NCI-H1436 treated with DMSO at 0.1 percent for 48 hours (cell line): Measurements from ENCODE around the gene RPS6KA1.
"Not testable (repeated sequence)": the region's sequence is repeated elsewhere in the genome, so short reads cannot be mapped to it uniquely, and the experiment has no call there.

Source experiments
- DNase-seq: peaks from one replicate; lab custom pipeline; 2025; lab: John Stamatoyannopoulos, UW

RPS6KA1 gene

DNA sequence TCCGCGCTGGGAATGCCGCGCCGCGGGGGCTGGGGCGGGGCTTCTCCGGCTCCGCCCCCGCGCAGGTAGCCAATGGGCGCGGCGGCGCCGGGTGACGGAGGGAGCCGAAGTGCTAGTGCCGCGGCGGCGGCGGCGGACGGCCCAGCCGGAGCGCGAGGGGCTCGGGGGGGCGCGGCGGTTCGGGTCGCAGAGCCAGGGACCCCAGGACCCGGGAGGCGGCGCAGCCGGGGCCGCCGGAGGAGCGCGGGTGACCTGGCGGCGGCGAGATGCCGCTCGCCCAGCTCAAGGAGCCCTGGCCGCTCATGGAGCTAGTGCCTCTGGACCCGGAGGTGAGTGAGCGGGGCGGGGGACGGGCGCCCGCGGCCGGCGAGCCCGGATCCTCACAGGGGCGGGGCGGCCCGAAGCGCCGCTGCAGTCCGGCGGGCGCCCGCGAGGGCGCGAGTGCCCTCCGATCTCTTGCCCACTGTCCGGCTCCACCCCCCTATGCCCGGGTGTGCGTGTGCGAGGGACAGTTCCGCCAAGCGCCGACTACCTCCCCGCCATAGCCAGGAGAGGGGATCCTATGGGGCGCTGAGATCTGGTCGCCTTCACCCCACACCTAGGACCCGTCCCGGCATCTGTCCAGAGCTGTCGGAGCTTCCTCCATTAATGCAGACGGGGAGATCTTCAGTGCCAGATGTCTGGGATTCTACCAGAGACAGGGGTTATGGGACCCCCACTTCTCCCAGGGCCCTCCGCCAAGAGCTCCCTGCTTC is at the start of gene RPS6KA1:
TSS of gene RPS6KA1 (plus strand) at position 107 of the 755 bp plus-strand sequence. CDS start at position 267, 160 bp downstream.
- DNase-seq, result peak; percentile 23

DNA sequence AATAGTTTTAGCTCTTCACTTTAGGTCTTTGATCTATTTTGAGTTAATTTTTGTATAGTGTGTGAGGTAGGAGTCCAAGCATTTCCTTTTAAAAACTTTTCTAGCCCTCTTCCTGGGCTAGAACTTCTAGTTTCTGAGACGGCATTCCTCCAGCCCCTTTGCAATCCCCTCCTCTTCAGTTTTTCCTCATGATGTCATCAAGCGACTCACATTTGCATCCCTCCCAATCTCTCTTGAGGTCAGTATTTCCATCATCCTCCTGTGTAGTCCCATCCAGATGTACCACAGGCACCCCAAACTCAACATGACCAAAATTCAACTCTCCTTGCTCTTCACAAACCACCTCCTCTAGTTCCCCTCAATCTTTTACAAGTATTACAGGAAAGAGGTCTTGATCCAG is 46.6 kb upstream of the RPS6KA1 start:
- DNase-seq, result no peak

- no peak for DNase-seq
Measured at GRCh38 chr1:26483980-26484379, 45.6 kb upstream of the RPS6KA1 start.

DNA sequence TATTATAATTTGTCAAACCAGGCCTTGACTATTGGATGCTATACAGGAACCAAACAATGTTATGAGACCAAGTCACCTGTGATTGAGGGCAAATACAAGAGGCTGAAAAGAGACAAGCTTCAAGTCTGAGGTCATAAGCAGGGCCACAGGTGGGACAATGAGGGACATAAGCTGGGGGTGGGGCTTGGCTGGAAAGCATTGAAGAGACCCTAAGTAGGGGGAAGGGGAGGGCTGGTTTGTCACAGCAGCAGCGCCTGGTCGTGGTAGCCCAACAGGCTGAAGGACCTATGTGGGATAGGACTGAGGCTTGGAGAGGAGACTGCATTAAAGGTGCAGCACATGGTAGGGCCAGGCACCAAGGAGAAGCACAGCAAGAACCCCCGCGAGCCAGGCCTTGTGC is 39.4 kb upstream of the RPS6KA1 start:
- DNase-seq, result no peak

DNA sequence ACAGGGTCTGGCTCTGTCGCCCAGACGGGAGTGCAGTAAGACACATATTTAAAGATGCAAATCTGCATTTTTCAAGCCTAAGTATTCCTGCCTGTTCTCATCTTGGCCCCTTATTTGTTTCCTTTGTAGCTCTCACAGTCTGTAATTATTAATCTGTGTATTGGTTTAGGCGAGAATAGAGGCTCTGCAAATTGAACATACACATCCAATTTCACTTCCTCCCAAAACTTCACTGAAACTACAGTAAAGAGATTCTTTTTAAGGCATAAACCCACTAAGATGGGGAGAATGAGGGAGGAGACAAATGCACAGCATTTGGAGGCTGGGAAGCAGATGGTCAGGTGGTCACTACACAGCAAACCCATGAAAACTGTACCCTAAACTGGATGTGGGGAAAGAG is 36.3 kb upstream of the RPS6KA1 start:
- no peak for DNase-seq

GRCh38 chr1:26493938-26494337 is 35.6 kb upstream of the RPS6KA1 start:
- no peak for DNase-seq

GRCh38 chr1:26496861-26497260 is 32.7 kb upstream of the RPS6KA1 start:
- DNase-seq, result no peak

GRCh38 chr1:26498894-26499293 is 30.7 kb upstream of the RPS6KA1 start:
- DNase-seq, result no peak

DNA sequence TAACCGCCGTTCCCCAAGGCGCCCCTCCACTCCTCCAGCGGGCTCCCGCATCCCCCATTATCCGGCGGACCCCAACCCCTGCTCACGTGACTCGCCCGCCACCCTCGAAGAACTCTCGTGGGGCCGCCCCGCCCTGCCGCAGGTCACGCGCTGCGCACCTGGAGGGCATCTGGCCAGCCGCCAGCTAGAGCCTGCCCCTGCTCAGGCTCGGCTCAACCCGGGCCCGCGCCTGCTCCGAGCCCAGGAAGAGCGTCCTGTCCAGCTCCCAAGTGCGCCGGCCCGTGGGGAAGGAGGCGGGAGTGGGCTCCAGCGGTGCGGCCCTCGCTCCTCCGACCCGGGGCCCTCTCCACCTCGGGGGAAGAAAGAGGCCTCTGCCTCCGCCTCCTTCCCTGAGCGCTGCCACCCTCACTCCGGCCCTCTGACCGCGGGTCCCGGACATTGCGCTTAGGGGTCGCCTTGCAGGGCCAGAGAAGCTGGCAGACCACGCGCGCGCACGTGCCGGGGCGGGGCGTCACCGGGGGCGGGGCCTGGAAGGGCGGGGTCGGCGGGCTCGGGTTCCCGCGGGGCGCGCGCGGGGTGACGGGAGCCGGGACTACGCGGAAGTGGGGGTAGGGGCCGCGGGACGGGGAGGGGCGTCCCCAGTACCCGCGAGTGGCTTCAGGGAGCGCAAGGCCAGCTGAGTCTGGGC is 28.9 kb upstream of the RPS6KA1 start:
- no peak for DNase-seq

DNA sequence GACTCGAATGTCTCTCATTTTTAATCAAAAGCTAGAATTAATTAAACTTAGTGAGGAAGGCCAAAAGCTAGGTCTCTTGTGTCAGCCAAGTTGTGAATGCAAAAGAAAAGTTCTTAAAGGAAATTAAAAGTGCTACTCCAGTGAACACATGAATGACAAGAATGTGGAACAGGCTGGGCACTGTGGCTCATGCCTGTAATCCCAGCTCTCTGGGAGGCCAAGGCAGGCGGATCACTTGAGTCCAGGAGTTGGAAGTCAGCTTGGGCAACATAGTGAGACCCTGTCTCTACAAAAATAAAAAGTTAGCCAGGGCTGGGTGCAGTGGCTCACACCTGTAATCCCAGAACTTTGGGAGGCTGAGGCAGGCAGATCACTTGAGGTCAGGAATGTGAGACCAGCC is 18.9 kb upstream of the RPS6KA1 start:
- DNase-seq, result not testable (repeated sequence)

GRCh38 chr1:26515836-26516235 is 13.7 kb upstream of the RPS6KA1 start:
- DNase-seq, result not testable (repeated sequence)

GRCh38 chr1:26516987-26517765 is 12.4 kb upstream of the RPS6KA1 start:
- no peak for DNase-seq

DNA sequence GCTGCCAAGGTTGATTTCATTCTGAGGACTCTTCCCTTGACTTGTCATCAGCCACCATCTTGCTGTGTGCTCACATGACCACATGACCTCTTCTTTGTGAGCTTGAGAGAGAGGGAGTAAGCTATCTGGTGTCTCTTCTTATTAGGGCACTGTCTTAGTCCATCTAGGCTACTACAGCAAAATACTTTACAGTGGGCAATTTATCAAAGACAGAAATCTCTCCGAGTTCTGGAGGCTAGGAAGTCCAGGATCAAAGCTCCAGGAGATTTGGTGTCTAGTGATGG is 11.9 kb upstream of the RPS6KA1 start:
- DNase-seq, result no peak

DNA sequence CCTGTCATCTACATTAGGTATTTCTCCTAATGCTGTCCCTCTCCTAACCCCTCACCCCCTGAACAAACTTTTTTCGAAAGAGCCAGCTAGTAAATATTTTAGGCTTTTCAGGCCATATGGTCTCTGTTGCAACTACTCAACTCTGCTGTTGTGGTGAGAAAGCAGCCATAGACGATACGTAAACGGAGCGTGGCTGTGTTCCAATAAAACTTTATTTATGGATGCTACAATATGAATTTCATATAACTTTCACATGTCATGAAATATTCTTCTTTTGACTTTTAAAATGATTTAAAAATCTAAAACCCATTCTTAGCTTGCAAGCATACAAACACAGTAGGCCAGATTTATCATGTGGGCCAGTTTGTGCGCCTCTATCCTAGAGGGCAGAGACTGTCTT is 11.2 kb upstream of the RPS6KA1 start:
- no peak for DNase-seq

- no peak for DNase-seq
Measured at GRCh38 chr1:26520339-26520738, 9.2 kb upstream of the RPS6KA1 start.

DNA sequence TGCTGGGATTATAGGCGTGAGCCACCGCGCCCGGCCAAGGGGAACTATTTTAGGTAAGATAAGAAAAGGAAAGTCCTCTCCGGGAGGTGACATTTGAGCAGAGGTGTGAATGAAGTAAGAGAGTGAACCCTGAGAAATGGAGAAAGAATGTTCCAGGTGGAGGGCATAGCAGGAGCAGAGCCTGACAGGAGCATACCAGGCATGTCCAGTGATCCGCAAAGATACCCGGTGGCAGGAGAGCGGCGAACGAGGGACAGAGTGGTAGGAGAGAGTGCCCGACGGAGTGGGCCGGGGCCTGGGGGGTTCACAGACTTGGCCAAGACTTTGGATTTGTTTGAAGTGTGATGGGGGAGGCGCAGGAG is 7.9 kb upstream of the RPS6KA1 start:
- no peak for DNase-seq

- DNase-seq, result no peak
Measured at GRCh38 chr1:26522073-26522472, 7.5 kb upstream of the RPS6KA1 start.

DNA sequence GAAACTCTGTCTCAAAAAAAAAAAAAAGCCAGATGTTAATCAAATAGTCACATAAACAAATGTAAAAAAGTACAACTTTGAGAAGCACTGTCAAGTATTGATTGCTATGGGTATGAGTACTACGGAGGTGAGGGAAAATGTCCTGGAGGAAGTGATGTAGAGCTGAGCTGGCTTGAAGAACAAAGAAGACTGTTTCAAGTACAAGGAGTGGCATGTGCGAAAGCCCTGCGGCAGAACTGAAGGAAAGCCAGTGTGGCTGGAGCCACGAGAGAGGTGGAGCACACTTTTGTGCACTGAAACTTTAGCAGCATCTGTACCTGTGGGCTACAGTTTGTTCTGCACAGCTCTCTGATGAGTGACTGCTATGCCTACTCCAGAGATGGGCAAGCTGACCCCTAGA is 5.4 kb upstream of the RPS6KA1 start:
- no peak for DNase-seq

- no peak for DNase-seq
Measured at GRCh38 chr1:26526287-26526686, 3.3 kb upstream of the RPS6KA1 start.

DNA sequence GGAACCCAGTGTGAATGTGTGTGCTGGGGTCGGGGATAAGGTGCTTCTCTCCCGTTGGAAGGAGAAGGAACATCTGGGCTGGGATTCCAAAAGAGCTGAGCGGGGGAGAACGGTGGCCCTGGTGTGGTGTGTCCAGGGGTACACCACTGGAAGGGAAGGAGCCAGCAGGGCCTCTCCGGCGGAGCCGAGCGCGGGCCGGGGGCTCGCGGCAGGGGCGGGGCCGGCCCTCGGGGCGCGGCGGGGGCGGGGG is 231 bp upstream of the RPS6KA1 start:
- DNase-seq, result no peak

GRCh38 chr1:26530410-26530894 is 891 bp downstream of the RPS6KA1 start:
- DNase-seq, result no peak

GRCh38 chr1:26530895-26531598 is 1.5 kb downstream of the RPS6KA1 start:
- peak; percentile 48 for DNase-seq

- no peak for DNase-seq
Measured at GRCh38 chr1:26531651-26532131, 2.1 kb downstream of the RPS6KA1 start.
